K562 (cell line): ENCODE results near the gene PSMC3IP. TPM values are rescaled to one million over a fixed set of nuclear protein-coding genes. Genes with fewer than 3 reads are reported as not detected.
A peak's percentile ranks its signal among the peaks of the same experiment; 100 is the strongest.

Experiments
- BDP1 ChIP-seq: IDR thresholded peaks from 3 replicates; pipeline ENCODE4 v1.6.1; 2011; ENCODE audit not compliant: insufficient read length, insufficient read depth
- CEBPG ChIP-seq, 3 experiments: fragments of 200-800 bp in 1 of 3; sonication (Bioruptor generic) in 1 of 3; sonication (generic) in 1 of 3; formaldehyde crosslinking in 1 of 3; IDR thresholded peaks in 2 of 3; conservative IDR thresholded peaks in 1 of 3; 2 replicates each; pipeline versions ENCODE4 v1.6.1 to v1.8.0; 2016 to 2022; ENCODE audit warnings: missing compliant biosample characterization in 2 of 3, missing genetic modification characterization in 2 of 3, mild to moderate bottlenecking in 1 of 3, missing genetic modification reagents in 1 of 3
- CSDE1 ChIP-seq, 2 experiments: fragments of 450-650 bp; IDR thresholded peaks; 2 replicates each; pipeline ENCODE4 v1.6.1; 2016; ENCODE audit warnings: mild to moderate bottlenecking in 1 of 2
- ERF ChIP-seq: fragments of 450-650 bp; formaldehyde crosslinking; IDR thresholded peaks from 2 replicates; pipeline ENCODE4 v1.4.0; 2020; ENCODE audit warnings: mild to moderate bottlenecking, mixed read lengths
- GABPA ChIP-seq: fragments of 200-800 bp; sonication (Bioruptor generic); conservative IDR thresholded peaks from 2 replicates; pipeline ENCODE4 v1.6.1; 2016; ENCODE audit warnings: low read depth, missing genetic modification characterization, missing compliant biosample characterization
- HMG20B ChIP-seq: fragments of 250-450 bp; sonication (Bioruptor Pico); IDR thresholded peaks from 2 replicates; pipeline ENCODE4 v1.5.0; 2021; ENCODE audit warnings: mild to moderate bottlenecking
- JUN ChIP-seq, 2 experiments: sonication (generic) in 1 of 2; formaldehyde crosslinking in 1 of 2; IDR thresholded peaks; 2 replicates each; pipeline versions ENCODE4 v1.6.1 to v1.8.0; 2012 to 2022; ENCODE audit warnings: borderline replicate concordance in 2 of 2, mild to moderate bottlenecking in 2 of 2, improper control_type of control experiment in 1 of 2, low read depth in 1 of 2, low read length in 1 of 2, missing genetic modification reagents in 1 of 2
- NFXL1 ChIP-seq: fragments of 450-650 bp; formaldehyde crosslinking; IDR thresholded peaks from 2 replicates; pipeline ENCODE4 v1.4.0; 2021; ENCODE audit warnings: mild to moderate bottlenecking
- RBFOX2 ChIP-seq: fragments of 200-400 bp; formaldehyde crosslinking; IDR thresholded peaks from 2 replicates; pipeline ENCODE4 v1.6.1; 2017; ENCODE audit warnings: low read depth, mild to moderate bottlenecking, low read length, moderate library complexity
- RBM39 ChIP-seq: fragments of 200-400 bp; formaldehyde crosslinking; optimal IDR thresholded peaks from 2 replicates; pipeline ENCODE3; 2018; ENCODE audit warnings: low read depth, low read length
- RERE ChIP-seq: sonication (generic); formaldehyde crosslinking; IDR thresholded peaks from 2 replicates; pipeline ENCODE4 v1.8.0; 2023; ENCODE audit warnings: missing genetic modification reagents, mild to moderate bottlenecking, borderline replicate concordance
- SPI1 ChIP-seq: IDR thresholded peaks from 2 replicates; pipeline ENCODE4 v1.6.1; 2011; ENCODE audit warnings: low read depth, low read length, control low read depth, borderline replicate concordance
- TRIM25 ChIP-seq: fragments of 450-650 bp; IDR thresholded peaks from 2 replicates; pipeline ENCODE4 v1.7.0; 2016; ENCODE audit warnings: borderline replicate concordance
- ZNF134 ChIP-seq: fragments of 250-450 bp; sonication (Bioruptor Pico); conservative IDR thresholded peaks from 2 replicates; pipeline ENCODE4 v1.4.0; 2020
- ZNF280B ChIP-seq: fragments of 250-450 bp; sonication (Bioruptor Pico); IDR thresholded peaks from 2 replicates; pipeline ENCODE4 v1.5.1; 2021; ENCODE audit warnings: mild to moderate bottlenecking
- ZNF561 ChIP-seq: fragments of 450-650 bp; formaldehyde crosslinking; conservative IDR thresholded peaks from 2 replicates; pipeline ENCODE4 v1.4.0; 2020; ENCODE audit warnings: mild to moderate bottlenecking, moderate library complexity
- ZSCAN32 ChIP-seq: fragments of 450-650 bp; formaldehyde crosslinking; IDR thresholded peaks from 2 replicates; pipeline ENCODE4 v1.4.0; 2020; ENCODE audit warnings: mild to moderate bottlenecking, moderate library complexity
- polyA plus RNA-seq, 8 experiments: library from polyadenylated mRNA; depleted of rRNA in 4 of 8; stranded (reverse) in 5 of 8; unstranded in 3 of 8; fragments of >200 nt; fragmentation: Nextera tagmentation in 2 of 8; fragmentation: Illumina TruSeq in 1 of 8; extraction: Ambion mirVana in 2 of 8; extraction: Trizol in 1 of 8; gene quantifications; 2 replicates each; pipeline versions ENCODE4 v1.2.1 to v1.2.3, GENCODE V29; 2011 to 2014; ENCODE audit warnings: inconsistent platforms in 1 of 8, missing spikeins in 1 of 8
- total RNA-seq, 7 experiments: library from RNA; depleted of rRNA in 6 of 7; stranded (reverse); fragments of >200 nt in 6 of 7; fragmentation: Illumina TruSeq in 2 of 7; extraction: Trizol in 2 of 7; gene quantifications; 2 replicates each; pipeline versions ENCODE4 v1.2.1 to v1.2.3, GENCODE V29; 2011 to 2021; ENCODE audit warnings: low replicate concordance in 1 of 7

Gene PSMC3IP
- total and polyA plus RNA-seq, 9 of the 15 experiments (the other 6 are each of a cell fraction or from before 2014, with no cell fraction given): 13.8 to 65.6 (median 32.8) TPM

GRCh38 chr17:42608305-42609181, 31.0 kb upstream of the PSMC3IP start (continued):
- TF ChIP-seq ZNF280B (CRISPR knock-in tag) (no peak), CSDE1 (IDR thresholded peaks at IDR 0.05) (0 out of 4 replicates have a peak, but pooled peaks of 1 of the 2 experiments have one; percentile 23), SPI1 (peak; percentile 35; the same call in 1 of the 2 replicates), TRIM25 (0 out of 2 replicates have a peak, but pooled peaks have one; percentile 38), JUN (IDR thresholded peaks at IDR 0.05; ENCODE audit: borderline replicate concordance, low read depth, low read length) (no peak), JUN (CRISPR knock-in tag; IDR thresholded peaks at IDR 0.05; ENCODE audit: borderline replicate concordance) (no peak), RBFOX2 (no peak), ZNF134 (CRISPR knock-in tag) (no peak), ERF (CRISPR knock-in tag) (no peak), ZSCAN32 (no peak), GABPA (tag) (no peak), RBM39 (no peak), CEBPG (CRISPR knock-in tag; IDR thresholded peaks at IDR 0.05) (no peak), CEBPG (tag; conservative IDR thresholded peaks at IDR 0.05 in 1 of 2, IDR thresholded peaks at IDR 0.05 in 1 of 2) (no peak), NFXL1 (CRISPR knock-in tag) (no peak), ZNF561 (CRISPR knock-in tag) (no peak), BDP1 (no peak), HMG20B (no peak), RERE (CRISPR knock-in tag) (no peak)
